Measurements from ENCODE around the gene GSDME.
A peak's percentile ranks its signal among the peaks of the same experiment; 100 is the strongest.
"Not testable (repeated sequence)": the region's sequence is repeated elsewhere in the genome, so short reads cannot be mapped to it uniquely, and the experiment has no call there.

GSDME gene

DNA sequence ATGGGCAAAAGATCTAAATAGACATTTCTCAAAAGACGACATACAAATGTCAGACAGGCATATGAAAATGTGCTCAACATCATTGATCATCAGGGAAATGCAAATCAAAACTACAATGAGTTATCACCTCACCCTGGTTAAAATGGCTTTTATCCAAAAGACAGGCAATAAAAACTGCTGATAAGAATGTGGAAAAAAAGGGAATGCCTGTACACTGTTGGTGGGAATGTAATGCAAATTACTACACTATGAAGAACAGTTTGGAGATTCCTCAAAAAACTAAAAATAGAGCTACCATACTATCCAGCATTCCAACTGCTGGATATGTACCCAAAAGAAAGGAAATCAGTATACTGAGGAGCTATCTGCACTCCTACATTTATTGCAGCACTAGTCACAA is 18.0 kb downstream of the GSDME start:
- Histone ChIP-seq H3K79me2 (ENCODE audit: insufficient read depth, low read depth) (no peaks in the 10 kb centered on the region), H3K4me1 (ENCODE audit: low read depth, poor library complexity, severe bottlenecking) (peaks cover 4% of the 10 kb centered on the region), H4K20me1 (ENCODE audit: insufficient read depth) (no peaks in the 10 kb centered on the region), H3K27ac (no peak overlapping the region), H2AFZ (ENCODE audit: low read depth) (no peak overlapping the region), H3K9ac (no peak overlapping the region), H3K4me2 (no peak overlapping the region), H3K27me3 (ENCODE audit: insufficient read depth, low read depth) (no peaks in the 10 kb centered on the region), H3K36me3 (ENCODE audit: insufficient read depth) (no peaks in the 10 kb centered on the region), H3K4me3 (IDR thresholded peaks at IDR 0.05; ENCODE audit: insufficient read depth, low read depth, low read length) (no peak overlapping the region)
- TF ChIP-seq, protein P1, sequence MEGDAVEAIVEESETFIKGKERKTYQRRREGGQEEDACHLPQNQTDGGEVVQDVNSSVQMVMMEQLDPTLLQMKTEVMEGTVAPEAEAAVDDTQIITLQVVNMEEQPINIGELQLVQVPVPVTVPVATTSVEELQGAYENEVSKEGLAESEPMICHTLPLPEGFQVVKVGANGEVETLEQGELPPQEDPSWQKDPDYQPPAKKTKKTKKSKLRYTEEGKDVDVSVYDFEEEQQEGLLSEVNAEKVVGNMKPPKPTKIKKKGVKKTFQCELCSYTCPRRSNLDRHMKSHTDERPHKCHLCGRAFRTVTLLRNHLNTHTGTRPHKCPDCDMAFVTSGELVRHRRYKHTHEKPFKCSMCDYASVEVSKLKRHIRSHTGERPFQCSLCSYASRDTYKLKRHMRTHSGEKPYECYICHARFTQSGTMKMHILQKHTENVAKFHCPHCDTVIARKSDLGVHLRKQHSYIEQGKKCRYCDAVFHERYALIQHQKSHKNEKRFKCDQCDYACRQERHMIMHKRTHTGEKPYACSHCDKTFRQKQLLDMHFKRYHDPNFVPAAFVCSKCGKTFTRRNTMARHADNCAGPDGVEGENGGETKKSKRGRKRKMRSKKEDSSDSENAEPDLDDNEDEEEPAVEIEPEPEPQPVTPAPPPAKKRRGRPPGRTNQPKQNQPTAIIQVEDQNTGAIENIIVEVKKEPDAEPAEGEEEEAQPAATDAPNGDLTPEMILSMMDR (conservative IDR thresholded peaks at IDR 0.05; ENCODE audit: low read depth, low read length): no peak

DNA sequence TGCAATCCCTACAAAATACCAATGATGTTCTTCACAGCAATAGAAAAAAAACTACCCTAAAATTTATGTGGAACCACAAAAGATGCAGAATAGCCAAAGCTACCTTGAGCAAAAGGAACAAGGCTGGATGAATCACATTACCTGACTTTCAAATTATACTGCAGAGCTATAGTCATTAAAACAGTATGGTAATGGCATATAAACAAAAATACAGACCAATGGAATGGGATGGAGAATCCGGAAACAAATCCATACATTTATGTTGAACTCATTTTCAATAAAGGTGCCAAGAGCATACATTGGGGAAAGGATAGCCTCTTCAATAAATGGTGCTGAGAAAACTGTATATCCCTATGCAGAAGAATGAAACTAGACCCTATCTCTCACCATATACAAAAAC is 18.7 kb downstream of the GSDME start:
- no peaks in the 10 kb centered on the region for H3K27me3 ChIP-seq (ENCODE audit: insufficient read depth, low read depth)
- no peak overlapping the region for H3K4me3 ChIP-seq (IDR thresholded peaks at IDR 0.05; ENCODE audit: insufficient read depth, low read depth, low read length)

GRCh38 chr7:24737281-24737680 is 20.0 kb downstream of the GSDME start:
- H3K4me1 ChIP-seq (ENCODE audit: low read depth, poor library complexity, severe bottlenecking): peaks cover 24% of the 10 kb centered on the region
- TF ChIP-seq, protein P1 (conservative IDR thresholded peaks at IDR 0.05; ENCODE audit: low read depth, low read length): no peak
- H3K4me3 ChIP-seq (IDR thresholded peaks at IDR 0.05; ENCODE audit: insufficient read depth, low read depth, low read length): no peak overlapping the region
- H3K79me2 ChIP-seq (ENCODE audit: insufficient read depth, low read depth): no peaks in the 10 kb centered on the region
- no peak overlapping the region for H2AFZ ChIP-seq (ENCODE audit: low read depth)
- no peak overlapping the region for H3K27ac ChIP-seq
- H3K9ac ChIP-seq: no peak overlapping the region
- no peaks in the 10 kb centered on the region for H4K20me1 ChIP-seq (ENCODE audit: insufficient read depth)
- H3K4me2 ChIP-seq: no peak overlapping the region
- H3K27me3 ChIP-seq (ENCODE audit: insufficient read depth, low read depth): no peaks in the 10 kb centered on the region
- no peaks in the 10 kb centered on the region for H3K36me3 ChIP-seq (ENCODE audit: insufficient read depth)

More for the DNA sequence above, 18.7 kb downstream of the GSDME start:
- Histone ChIP-seq H3K9ac (no peak overlapping the region), H2AFZ (ENCODE audit: low read depth) (no peak overlapping the region), H3K36me3 (ENCODE audit: insufficient read depth) (no peaks in the 10 kb centered on the region), H3K27ac (no peak overlapping the region), H4K20me1 (ENCODE audit: insufficient read depth) (no peaks in the 10 kb centered on the region), H3K4me2 (no peak overlapping the region), H3K79me2 (ENCODE audit: insufficient read depth, low read depth) (no peaks in the 10 kb centered on the region), H3K4me1 (ENCODE audit: low read depth, poor library complexity, severe bottlenecking) (peaks cover 11% of the 10 kb centered on the region)
- TF ChIP-seq, protein P1 (conservative IDR thresholded peaks at IDR 0.05; ENCODE audit: low read depth, low read length): no peak

DNA sequence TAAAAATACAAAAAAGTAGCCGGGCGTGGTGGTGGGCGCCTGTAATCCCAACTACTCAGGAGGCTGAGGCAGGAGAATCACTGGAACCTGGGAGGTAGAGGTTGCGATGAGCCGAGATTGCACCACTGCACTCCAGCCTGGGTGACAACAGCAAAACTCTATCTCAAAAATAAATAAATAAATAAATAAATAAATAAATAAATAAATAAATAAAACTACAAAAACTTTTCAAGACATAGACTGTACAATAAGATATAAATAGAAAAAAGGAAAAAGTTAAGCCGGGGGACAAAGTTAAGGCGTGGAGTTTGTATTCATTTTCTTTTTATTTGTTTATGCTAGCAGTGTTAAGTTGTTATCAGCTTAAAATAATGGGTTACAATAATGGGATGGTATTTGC is 21.7 kb downstream of the GSDME start:
- H3K4me2 ChIP-seq; H3K27ac ChIP-seq; H3K9ac ChIP-seq; H4K20me1 ChIP-seq (ENCODE audit: insufficient read depth); H3K36me3 ChIP-seq (ENCODE audit: insufficient read depth); H3K27me3 ChIP-seq (ENCODE audit: insufficient read depth, low read depth); H2AFZ ChIP-seq (ENCODE audit: low read depth); H3K4me3 ChIP-seq (IDR thresholded peaks at IDR 0.05; ENCODE audit: insufficient read depth, low read depth, low read length); H3K79me2 ChIP-seq (ENCODE audit: insufficient read depth, low read depth): not testable (repeated sequence)
- H3K4me1 ChIP-seq (ENCODE audit: low read depth, poor library complexity, severe bottlenecking): peaks cover 33% of the 10 kb centered on the region

GRCh38 chr7:24734306-24734705 is 23.0 kb downstream of the GSDME start:
- TF ChIP-seq, protein P1 (conservative IDR thresholded peaks at IDR 0.05; ENCODE audit: low read depth, low read length): no peak

More at GRCh38 chr7:24734306-24734705, 23.0 kb downstream of the GSDME start:
- H3K27ac ChIP-seq: peak overlapping the region; percentile 89; the same call in 1 of the 2 replicates
- no peak overlapping the region for H3K4me3 ChIP-seq (IDR thresholded peaks at IDR 0.05; ENCODE audit: insufficient read depth, low read depth, low read length)
- H3K4me1 ChIP-seq (ENCODE audit: low read depth, poor library complexity, severe bottlenecking): peaks cover 33% of the 10 kb centered on the region
- no peaks in the 10 kb centered on the region for H3K27me3 ChIP-seq (ENCODE audit: insufficient read depth, low read depth)
- H4K20me1 ChIP-seq (ENCODE audit: insufficient read depth): no peaks in the 10 kb centered on the region
- H3K4me2 ChIP-seq: no peak overlapping the region; the same call in 1 of the 2 replicates
- H3K79me2 ChIP-seq (ENCODE audit: insufficient read depth, low read depth): no peaks in the 10 kb centered on the region
- H3K9ac ChIP-seq: no peak overlapping the region
- H3K36me3 ChIP-seq (ENCODE audit: insufficient read depth): no peaks in the 10 kb centered on the region
- H2AFZ ChIP-seq (ENCODE audit: low read depth): no peak overlapping the region

All from KMS-11 (cell line).